ENCODE results near the gene OR52W1. TPM values are rescaled to one million over a fixed set of nuclear protein-coding genes. Genes with fewer than 3 reads are reported as not detected.

OR52W1 gene, protein sequence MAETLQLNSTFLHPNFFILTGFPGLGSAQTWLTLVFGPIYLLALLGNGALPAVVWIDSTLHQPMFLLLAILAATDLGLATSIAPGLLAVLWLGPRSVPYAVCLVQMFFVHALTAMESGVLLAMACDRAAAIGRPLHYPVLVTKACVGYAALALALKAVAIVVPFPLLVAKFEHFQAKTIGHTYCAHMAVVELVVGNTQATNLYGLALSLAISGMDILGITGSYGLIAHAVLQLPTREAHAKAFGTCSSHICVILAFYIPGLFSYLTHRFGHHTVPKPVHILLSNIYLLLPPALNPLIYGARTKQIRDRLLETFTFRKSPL
- not detected in 2 replicates for total RNA-seq (ENCODE audit: low replicate concordance)

GRCh38 chr11:6199174-6199810, at the start of gene OR52W1:
Gene OR52W1, plus strand, starts transcription at chr11:6199224. Its CDS starts 0 bp downstream, at chr11:6199224.
- no peak for DNase-seq (ENCODE audit: low read depth)
- TF ChIP-seq, protein P1, sequence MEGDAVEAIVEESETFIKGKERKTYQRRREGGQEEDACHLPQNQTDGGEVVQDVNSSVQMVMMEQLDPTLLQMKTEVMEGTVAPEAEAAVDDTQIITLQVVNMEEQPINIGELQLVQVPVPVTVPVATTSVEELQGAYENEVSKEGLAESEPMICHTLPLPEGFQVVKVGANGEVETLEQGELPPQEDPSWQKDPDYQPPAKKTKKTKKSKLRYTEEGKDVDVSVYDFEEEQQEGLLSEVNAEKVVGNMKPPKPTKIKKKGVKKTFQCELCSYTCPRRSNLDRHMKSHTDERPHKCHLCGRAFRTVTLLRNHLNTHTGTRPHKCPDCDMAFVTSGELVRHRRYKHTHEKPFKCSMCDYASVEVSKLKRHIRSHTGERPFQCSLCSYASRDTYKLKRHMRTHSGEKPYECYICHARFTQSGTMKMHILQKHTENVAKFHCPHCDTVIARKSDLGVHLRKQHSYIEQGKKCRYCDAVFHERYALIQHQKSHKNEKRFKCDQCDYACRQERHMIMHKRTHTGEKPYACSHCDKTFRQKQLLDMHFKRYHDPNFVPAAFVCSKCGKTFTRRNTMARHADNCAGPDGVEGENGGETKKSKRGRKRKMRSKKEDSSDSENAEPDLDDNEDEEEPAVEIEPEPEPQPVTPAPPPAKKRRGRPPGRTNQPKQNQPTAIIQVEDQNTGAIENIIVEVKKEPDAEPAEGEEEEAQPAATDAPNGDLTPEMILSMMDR (IDR thresholded peaks at IDR 0.05; ENCODE audit: insufficient read depth, low read length): no peak
- no peak within 1 kb of the TSS for H3K4me3 ChIP-seq (ENCODE audit: low read depth, low read length)

DNA sequence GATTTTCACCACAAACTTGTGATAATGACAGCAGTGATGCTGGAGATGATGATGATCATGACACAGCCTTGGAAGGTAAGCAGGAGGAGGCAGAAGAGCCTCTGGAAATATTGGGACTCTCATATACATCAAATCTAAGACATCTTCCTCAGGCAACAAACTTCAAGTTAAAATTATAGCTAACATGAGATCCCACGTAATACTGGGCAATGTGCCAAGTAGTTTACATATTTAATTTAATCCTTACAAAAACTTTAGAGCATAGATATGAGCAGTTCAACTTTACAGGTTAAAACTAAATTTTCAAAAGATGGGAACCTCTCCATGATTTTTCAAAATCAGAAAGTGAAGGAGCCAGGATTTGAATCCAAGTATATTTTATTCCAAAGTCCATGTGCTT, 47.9 kb upstream of the OR52W1 start:
- no peak for DNase-seq (ENCODE audit: low read depth)

DNA sequence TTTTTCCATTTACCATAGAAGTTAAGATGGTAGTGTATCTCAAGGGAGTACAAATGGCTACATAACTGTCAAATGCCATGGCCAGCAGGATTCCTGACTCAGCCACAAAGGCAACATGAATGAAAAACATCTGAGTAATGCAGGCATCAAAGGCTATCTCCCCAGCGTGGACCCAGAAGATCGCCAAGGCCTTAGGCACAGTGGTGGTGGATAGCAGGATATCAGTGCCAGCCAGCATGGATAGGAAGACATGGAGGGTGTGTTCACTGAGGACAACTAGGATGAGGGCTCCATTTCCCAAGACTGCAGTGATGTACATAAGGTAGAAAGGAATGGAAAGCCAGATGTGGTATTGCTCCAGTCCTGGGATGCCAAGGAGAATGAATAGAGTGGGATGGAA, 46.9 kb upstream of the OR52W1 start:
- no peak for DNase-seq (ENCODE audit: low read depth)
- TF ChIP-seq, protein P1 (IDR thresholded peaks at IDR 0.05; ENCODE audit: insufficient read depth, low read length): no peak
- no peak overlapping the region for H3K4me3 ChIP-seq (ENCODE audit: low read depth, low read length)

More for the DNA sequence above, 47.9 kb upstream of the OR52W1 start:
- TF ChIP-seq, protein P1 (IDR thresholded peaks at IDR 0.05; ENCODE audit: insufficient read depth, low read length): no peak
- H3K4me3 ChIP-seq (ENCODE audit: low read depth, low read length): no peak overlapping the region

GRCh38 chr11:6156628-6157359, 42.2 kb upstream of the OR52W1 start:
- no peak for DNase-seq (ENCODE audit: low read depth)
- H3K4me3 ChIP-seq (ENCODE audit: low read depth, low read length): no peak overlapping the region
- TF ChIP-seq, protein P1 (IDR thresholded peaks at IDR 0.05; ENCODE audit: insufficient read depth, low read length): no peak

GRCh38 chr11:6170226-6170625, 28.8 kb upstream of the OR52W1 start, which contains the start of gene OR52B2:
Gene OR52B2, minus strand, starts transcription at chr11:6170326. Its CDS starts 0 bp downstream, at chr11:6170326.
- TF ChIP-seq, protein P1 (IDR thresholded peaks at IDR 0.05; ENCODE audit: insufficient read depth, low read length): no peak
- H3K4me3 ChIP-seq (ENCODE audit: low read depth, low read length): no peak within 1 kb of the TSS
- no peak for DNase-seq (ENCODE audit: low read depth)

DNA sequence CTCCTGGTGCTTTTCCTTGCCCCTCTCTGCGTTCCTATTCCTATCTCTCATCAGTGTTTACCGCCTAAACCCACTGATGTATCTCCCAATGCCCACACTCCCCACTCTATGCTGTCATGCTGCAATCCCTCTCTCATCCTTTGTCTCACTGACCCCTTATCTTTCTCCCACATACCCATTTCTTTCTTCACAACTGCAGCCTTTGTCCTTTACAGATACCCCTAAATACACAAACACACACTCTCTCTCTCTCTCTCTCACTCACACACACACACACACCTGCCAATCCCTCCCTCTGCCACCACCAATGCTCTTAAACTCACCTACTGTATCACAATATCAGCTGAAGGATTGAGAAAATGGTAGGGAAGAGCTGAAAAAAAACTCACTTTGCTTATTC, 23.6 kb upstream of the OR52W1 start:
- no peak overlapping the region for H3K4me3 ChIP-seq (ENCODE audit: low read depth, low read length)
- no peak for DNase-seq (ENCODE audit: low read depth)
- TF ChIP-seq, protein P1 (IDR thresholded peaks at IDR 0.05; ENCODE audit: insufficient read depth, low read length): no peak
